ENCODE data around the gene METRNL.

The METRNL gene

GRCh38 chr17:83067718-83068261 lies 11.6 kb upstream of the METRNL start:
- peak; percentile 30 for DNase-seq (ENCODE audit: low read depth)

- DNase-seq (ENCODE audit: low read depth) = no peak
Observed at GRCh38 chr17:83068641-83069570, 10.5 kb upstream of the METRNL start.

GRCh38 chr17:83069571-83069906 lies 9.9 kb upstream of the METRNL start:
- DNase-seq (ENCODE audit: low read depth) = no peak

- DNase-seq (ENCODE audit: low read depth) = no peak
Observed at GRCh38 chr17:83069931-83070742, 9.3 kb upstream of the METRNL start.

- no peak for DNase-seq (ENCODE audit: low read depth)
Observed at GRCh38 chr17:83070800-83071341, 8.5 kb upstream of the METRNL start.

- no peak for DNase-seq (ENCODE audit: low read depth)
Observed at GRCh38 chr17:83071365-83071764, 8.0 kb upstream of the METRNL start.

GRCh38 chr17:83071966-83072562 lies 7.3 kb upstream of the METRNL start:
- DNase-seq (ENCODE audit: low read depth) = no peak

GRCh38 chr17:83072600-83073358 lies 6.6 kb upstream of the METRNL start:
- no peak for DNase-seq (ENCODE audit: low read depth)

- DNase-seq (ENCODE audit: low read depth) = no peak
Observed at GRCh38 chr17:83073389-83074063, 5.9 kb upstream of the METRNL start.

- no peak for DNase-seq (ENCODE audit: low read depth)
Observed at GRCh38 chr17:83074486-83075223, 4.8 kb upstream of the METRNL start.

- DNase-seq (ENCODE audit: low read depth) = no peak
Observed at GRCh38 chr17:83075270-83075880, 4.0 kb upstream of the METRNL start.

GRCh38 chr17:83076938-83077337 lies 2.5 kb upstream of the METRNL start:
- DNase-seq (ENCODE audit: low read depth) = no peak

- DNase-seq (ENCODE audit: low read depth) = no peak
Observed at GRCh38 chr17:83077411-83077810, 2.0 kb upstream of the METRNL start.

GRCh38 chr17:83077939-83078338 lies 1.5 kb upstream of the METRNL start:
- DNase-seq (ENCODE audit: low read depth) = no peak

- no peak for DNase-seq (ENCODE audit: low read depth)
Observed at GRCh38 chr17:83078378-83079351, 744 bp upstream of the METRNL start.

GRCh38 chr17:83079766-83080578 lies 563 bp downstream of the METRNL start:
- peak; percentile 20 for DNase-seq (ENCODE audit: low read depth)

GRCh38 chr17:83080579-83080857 lies 1.1 kb downstream of the METRNL start:
- no peak for DNase-seq (ENCODE audit: low read depth)
